CD4-positive, alpha-beta T cell treated with Interleukin-2 at 100 ng/mL for 4 hours (primary cell): Measurements from ENCODE around the gene SLC2A5.
"Not testable (repeated sequence)": the region's sequence is repeated elsewhere in the genome, so short reads cannot be mapped to it uniquely, and the experiment has no call there.

ENCODE experiments used
- DNase-seq: peaks from one replicate; pipeline ENCODE4 v3.0.0-alpha.2; 2020; ENCODE audit warnings: low spot score

Gene SLC2A5

GRCh38 chr1:9069326-9070100 is at the start of gene SLC2A5:
SLC2A5 (minus strand) TSS chr1:9069635; CDS start chr1:9069536, 99 bp downstream.
- DNase-seq: no peak

- DNase-seq: no peak
Measured at GRCh38 chr1:9118186-9118585, 48.8 kb upstream of the SLC2A5 start.

GRCh38 chr1:9115351-9116205 is 46.1 kb upstream of the SLC2A5 start:
- DNase-seq: no peak

- DNase-seq: no peak
Measured at GRCh38 chr1:9112961-9113880, 43.8 kb upstream of the SLC2A5 start.

- no peak for DNase-seq
Measured at GRCh38 chr1:9111957-9112356, 42.5 kb upstream of the SLC2A5 start.

GRCh38 chr1:9111357-9111691 is 41.9 kb upstream of the SLC2A5 start:
- no peak for DNase-seq

GRCh38 chr1:9110669-9111356 is 41.4 kb upstream of the SLC2A5 start:
- DNase-seq: peak; percentile 77

- DNase-seq: no peak
Measured at GRCh38 chr1:9108056-9108665, 38.7 kb upstream of the SLC2A5 start.

- no peak for DNase-seq
Measured at GRCh38 chr1:9107136-9107535, 37.7 kb upstream of the SLC2A5 start.

GRCh38 chr1:9106286-9106685 is 36.9 kb upstream of the SLC2A5 start:
- no peak for DNase-seq

- no peak for DNase-seq
Measured at GRCh38 chr1:9105336-9105867, 36.0 kb upstream of the SLC2A5 start.

GRCh38 chr1:9101510-9102146 is 32.2 kb upstream of the SLC2A5 start:
- DNase-seq: no peak

- no peak for DNase-seq
Measured at GRCh38 chr1:9100471-9101043, 31.1 kb upstream of the SLC2A5 start.

- DNase-seq: no peak
Measured at GRCh38 chr1:9099555-9099954, 30.1 kb upstream of the SLC2A5 start.

GRCh38 chr1:9097947-9098705 is 28.7 kb upstream of the SLC2A5 start:
- DNase-seq: no peak

- no peak for DNase-seq
Measured at GRCh38 chr1:9095818-9096217, 26.4 kb upstream of the SLC2A5 start.

GRCh38 chr1:9093996-9094595 is 24.7 kb upstream of the SLC2A5 start:
- DNase-seq: not testable (repeated sequence)

- DNase-seq: no peak
Measured at GRCh38 chr1:9093581-9093980, 24.1 kb upstream of the SLC2A5 start.

GRCh38 chr1:9093091-9093490 is 23.7 kb upstream of the SLC2A5 start:
- no peak for DNase-seq
